Kidney tubule cell (primary cell): ENCODE data around the gene TNNT3.
"Not testable (repeated sequence)": the region's sequence is repeated elsewhere in the genome, so short reads cannot be mapped to it uniquely, and the experiment has no call there.

Source experiments
- DNase-seq: peaks from one replicate; pipeline ENCODE4 v3.0.0-alpha.2; 2018; ENCODE audit warnings: low spot score

Gene TNNT3

GRCh38 chr11:1881442-1882264 is 37.9 kb upstream of the TNNT3 start:
- DNase-seq, result no peak

GRCh38 chr11:1882265-1883238 is 37.0 kb upstream of the TNNT3 start:
- DNase-seq, result peak; percentile 63

GRCh38 chr11:1883346-1884302 is 35.9 kb upstream of the TNNT3 start:
- no peak for DNase-seq

- no peak for DNase-seq
Observed at GRCh38 chr11:1884303-1884700, 35.2 kb upstream of the TNNT3 start.

GRCh38 chr11:1886551-1886950 is 33.0 kb upstream of the TNNT3 start:
- not testable (repeated sequence) for DNase-seq

GRCh38 chr11:1887451-1888346 is 31.8 kb upstream of the TNNT3 start:
- DNase-seq, result no peak

GRCh38 chr11:1888347-1888753 is 31.2 kb upstream of the TNNT3 start:
- DNase-seq, result no peak

GRCh38 chr11:1888811-1889210 is 30.7 kb upstream of the TNNT3 start:
- no peak for DNase-seq

GRCh38 chr11:1889224-1889930 is 30.1 kb upstream of the TNNT3 start:
- DNase-seq, result no peak

GRCh38 chr11:1889941-1890855 is 29.3 kb upstream of the TNNT3 start:
- no peak for DNase-seq

GRCh38 chr11:1890856-1891830 is 28.4 kb upstream of the TNNT3 start:
- DNase-seq, result no peak

- DNase-seq, result no peak
Observed at GRCh38 chr11:1891831-1892115, 27.7 kb upstream of the TNNT3 start, which contains the start of gene PRR33. Gene PRR33, minus strand, starts transcription at chr11:1891895. Its CDS starts 1,311 bp downstream, at chr11:1890584.

- DNase-seq, result no peak
Observed at GRCh38 chr11:1892116-1892515, 27.4 kb upstream of the TNNT3 start.

- DNase-seq, result no peak
Observed at GRCh38 chr11:1892558-1892957, 26.9 kb upstream of the TNNT3 start.

- DNase-seq, result no peak
Observed at GRCh38 chr11:1893581-1894359, 25.7 kb upstream of the TNNT3 start.

GRCh38 chr11:1894759-1895158 is 24.7 kb upstream of the TNNT3 start:
- DNase-seq, result no peak

GRCh38 chr11:1896468-1896867 is 23.0 kb upstream of the TNNT3 start:
- DNase-seq, result no peak
